GM20000 (cell line): ENCODE results near the gene CHRND.

Experiments used
- DNase-seq: peaks from one replicate; pipeline ENCODE4 v3.0.0; 2012; ENCODE audit warnings: low spot score
- CTCF ChIP-seq: IDR thresholded peaks from 2 replicates; pipeline ENCODE4 v1.5.1; 2012; ENCODE audit warnings: mild to moderate bottlenecking, control low read depth; ENCODE audit errors: extremely low read depth, missing control alignments

Gene CHRND

GRCh38 chr2:232525791-232526371 lies at the start of gene CHRND:
Gene CHRND, plus strand, starts transcription at chr2:232526160. Its CDS starts 56 bp downstream, at chr2:232526216.
- DNase-seq, result no peak
- no peak for TF ChIP-seq CTCF

- no peak for TF ChIP-seq CTCF
- DNase-seq, result no peak
Observed at GRCh38 chr2:232476791-232477190, 49.2 kb upstream of the CHRND start.

- TF ChIP-seq CTCF, result no peak
- no peak for DNase-seq
Observed at GRCh38 chr2:232477751-232478510, 48.0 kb upstream of the CHRND start.

GRCh38 chr2:232478571-232479340 lies 47.2 kb upstream of the CHRND start:
- no peak for DNase-seq
- no peak for TF ChIP-seq CTCF

- TF ChIP-seq CTCF, result no peak
Observed at GRCh38 chr2:232479341-232480200, 46.4 kb upstream of the CHRND start.

GRCh38 chr2:232480201-232481190 lies 45.5 kb upstream of the CHRND start:
- no peak for DNase-seq
- TF ChIP-seq CTCF, result no peak

More at GRCh38 chr2:232479341-232480200, 46.4 kb upstream of the CHRND start:
- no peak for DNase-seq
